ENCODE results near the gene IFRD2.
A peak's percentile ranks its signal among the peaks of the same experiment; 100 is the strongest.

Gene IFRD2, protein sequence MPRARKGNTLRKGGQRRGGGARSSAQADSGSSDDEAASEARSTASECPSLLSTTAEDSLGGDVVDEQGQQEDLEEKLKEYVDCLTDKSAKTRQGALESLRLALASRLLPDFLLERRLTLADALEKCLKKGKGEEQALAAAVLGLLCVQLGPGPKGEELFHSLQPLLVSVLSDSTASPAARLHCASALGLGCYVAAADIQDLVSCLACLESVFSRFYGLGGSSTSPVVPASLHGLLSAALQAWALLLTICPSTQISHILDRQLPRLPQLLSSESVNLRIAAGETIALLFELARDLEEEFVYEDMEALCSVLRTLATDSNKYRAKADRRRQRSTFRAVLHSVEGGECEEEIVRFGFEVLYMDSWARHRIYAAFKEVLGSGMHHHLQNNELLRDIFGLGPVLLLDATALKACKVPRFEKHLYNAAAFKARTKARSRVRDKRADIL

DNA sequence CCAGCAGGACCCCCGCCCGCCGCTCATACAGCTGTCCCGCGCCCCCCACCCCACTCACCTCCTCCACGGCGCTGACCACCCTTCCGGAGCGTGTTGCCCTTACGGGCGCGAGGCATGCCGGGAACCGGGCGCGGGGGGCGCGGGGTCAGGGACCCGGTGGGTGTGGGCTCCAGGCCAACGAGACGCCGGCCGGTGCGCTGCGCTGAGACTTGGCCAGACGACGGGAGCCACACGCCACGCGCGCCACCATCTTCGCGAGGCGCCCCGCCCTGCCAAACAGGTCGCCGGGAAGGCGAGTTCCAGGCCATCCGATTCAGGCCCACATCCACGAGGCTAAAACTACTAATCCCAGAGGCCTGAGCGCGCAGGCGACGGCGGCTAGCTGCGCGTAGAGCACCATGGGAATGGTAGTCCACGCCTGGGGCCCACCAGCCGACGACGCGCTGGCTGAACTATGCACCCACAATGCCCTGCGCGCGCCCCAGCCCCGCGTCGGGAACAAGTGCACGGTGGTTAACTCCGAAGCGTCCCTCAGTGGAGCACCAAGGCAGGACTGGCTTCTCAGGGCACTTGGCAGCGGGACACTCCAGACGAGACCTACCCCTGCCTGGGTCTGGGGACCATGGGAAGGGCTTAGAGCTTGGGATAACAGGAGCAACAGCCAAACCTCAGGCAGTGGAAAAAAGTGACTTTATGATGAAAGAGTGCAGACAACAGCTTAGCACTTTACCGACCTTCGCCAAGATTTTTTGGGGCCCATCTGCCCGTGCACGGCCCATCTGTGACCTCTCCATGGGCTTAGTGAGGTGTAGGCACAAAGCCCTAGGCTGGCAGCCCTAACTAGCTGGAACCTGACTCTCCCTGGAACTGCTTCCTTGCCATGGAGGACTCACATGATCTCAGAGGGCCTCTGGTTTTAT is at the start of gene IFRD2:
Gene IFRD2 (minus strand): TSS at position 271 of the 920 bp plus-strand sequence. CDS start 155 bp downstream, at position 116.
- peak; percentile 96 for DNase-seq

DNA sequence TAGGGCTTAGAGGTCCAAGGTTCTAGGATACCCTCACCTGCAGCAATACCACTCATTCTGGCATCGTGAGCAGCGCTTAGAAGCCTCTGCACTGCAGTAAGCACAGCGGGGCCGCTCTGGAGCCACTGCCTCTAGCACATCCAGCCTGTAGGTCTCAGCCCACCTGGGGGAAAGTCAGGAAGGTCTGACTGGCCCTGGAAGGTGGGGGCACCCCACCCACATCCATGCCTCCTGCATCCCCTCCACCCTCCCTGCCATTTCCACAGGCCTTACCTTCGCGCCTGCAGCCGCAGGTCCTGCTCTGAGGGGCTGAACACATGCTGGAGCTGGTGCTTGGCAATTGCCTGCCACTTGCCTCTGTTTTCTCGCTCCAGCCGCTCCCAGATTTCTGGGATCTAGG is 49.3 kb upstream of the IFRD2 start:
- no peak for DNase-seq

DNA sequence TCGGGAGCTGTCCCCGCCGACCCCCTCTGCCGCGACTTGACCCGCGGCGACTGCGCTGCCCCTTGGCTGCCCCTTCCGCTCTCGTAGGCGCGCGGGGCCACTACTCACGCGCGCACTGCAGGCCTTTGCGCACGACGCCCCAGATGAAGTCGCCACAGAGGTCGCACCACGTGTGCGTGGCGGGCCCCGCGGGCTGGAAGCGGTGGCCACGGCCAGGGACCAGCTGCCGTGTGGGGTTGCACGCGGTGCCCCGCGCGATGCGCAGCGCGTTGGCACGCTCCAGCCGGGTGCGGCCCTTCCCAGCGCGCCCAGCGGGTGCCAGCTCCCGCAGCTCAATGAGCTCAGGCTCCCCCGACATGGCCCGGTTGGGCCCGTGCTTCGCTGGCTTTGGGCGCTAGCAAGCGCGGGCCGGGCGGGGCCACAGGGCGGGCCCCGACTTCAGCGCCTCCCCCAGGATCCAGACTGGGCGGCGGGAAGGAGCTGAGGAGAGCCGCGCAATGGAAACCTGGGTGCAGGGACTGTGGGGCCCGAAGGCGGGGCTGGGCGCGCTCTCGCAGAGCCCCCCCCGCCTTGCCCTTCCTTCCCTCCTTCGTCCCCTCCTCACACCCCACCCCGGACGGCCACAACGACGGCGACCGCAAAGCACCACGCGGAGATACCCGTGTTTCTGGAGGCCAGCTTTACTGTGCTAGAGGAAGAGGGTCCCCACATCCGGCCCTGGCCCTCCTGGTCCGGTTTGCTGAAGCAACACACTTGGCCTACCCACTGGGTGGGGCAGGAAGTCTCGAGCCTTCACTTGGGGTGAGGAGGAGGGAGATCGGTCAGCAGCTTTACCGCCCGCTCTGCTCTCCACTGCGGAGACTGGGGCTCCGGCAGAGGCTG is 48.5 kb upstream of the IFRD2 start, which contains the start of gene RASSF1:
Gene RASSF1 (minus strand): TSS at position 389 of the 882 bp plus-strand sequence. CDS start 31 bp downstream, at position 358.
- DNase-seq, result peak; percentile 65

DNA sequence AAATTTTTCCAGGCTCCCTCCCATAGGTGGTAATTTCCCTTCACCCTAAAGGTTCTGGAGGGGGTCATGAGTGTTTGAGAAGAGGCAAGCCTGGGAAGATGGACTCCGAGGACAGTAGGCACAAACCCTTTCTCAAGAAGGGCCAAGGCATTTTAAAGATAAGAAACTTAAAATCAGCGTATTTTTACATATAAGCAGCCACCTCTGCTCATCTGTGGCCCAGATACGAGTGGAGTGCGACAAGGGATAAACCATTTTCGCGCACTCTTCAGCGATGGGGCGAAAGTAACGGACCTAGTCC is 47.9 kb upstream of the IFRD2 start:
- no peak for DNase-seq

DNA sequence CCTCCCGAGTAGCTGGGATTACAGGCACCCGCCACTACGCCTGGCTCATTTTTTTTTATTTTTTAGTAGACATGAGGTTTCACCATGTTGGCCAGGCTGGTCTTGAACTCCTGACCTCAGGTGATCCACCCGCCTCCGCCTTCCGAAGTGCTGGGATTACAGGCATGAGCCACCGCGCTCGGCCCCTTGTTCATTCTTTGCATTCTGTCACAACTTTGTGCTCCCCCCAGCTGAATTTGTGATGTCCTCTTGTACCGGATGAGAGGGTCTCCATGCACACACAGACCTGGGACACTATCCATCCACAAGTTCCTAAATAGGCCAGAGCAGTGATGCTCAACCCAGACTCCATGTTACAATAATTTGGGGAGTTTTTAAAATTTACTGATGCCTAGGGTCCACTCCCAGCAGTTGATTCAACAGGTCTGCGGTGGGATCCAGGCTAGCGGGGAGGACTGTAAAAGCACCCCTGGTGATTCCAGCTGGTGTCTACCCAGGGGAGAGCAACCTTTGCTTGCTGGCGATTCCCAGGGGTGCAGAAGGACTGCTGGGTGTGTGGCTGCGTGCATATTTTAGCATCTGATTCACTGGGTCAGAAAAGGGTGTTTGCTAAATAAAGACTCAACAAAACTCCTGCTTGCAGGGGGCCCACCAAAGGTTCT is 47.4 kb upstream of the IFRD2 start:
- no peak for DNase-seq

DNA sequence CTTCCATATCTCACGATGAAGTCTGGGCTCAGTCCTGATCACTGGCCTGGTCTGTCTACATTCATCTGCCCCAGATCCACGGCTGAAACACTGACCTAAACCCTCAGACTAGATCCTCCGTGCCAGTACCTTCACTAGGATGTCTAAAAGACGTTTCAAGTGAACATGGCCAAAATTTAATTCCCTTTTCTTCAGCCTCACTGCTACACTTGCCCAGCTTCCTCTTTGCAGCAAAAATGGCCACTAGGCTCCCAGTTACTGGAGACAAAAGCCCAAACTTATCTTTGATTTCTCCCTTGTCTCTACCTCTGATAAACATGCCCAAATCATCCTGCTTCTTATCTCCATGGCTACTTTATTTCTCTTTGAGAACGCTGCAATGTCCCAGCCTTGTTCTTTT is 46.7 kb upstream of the IFRD2 start:
- DNase-seq, result no peak

DNA sequence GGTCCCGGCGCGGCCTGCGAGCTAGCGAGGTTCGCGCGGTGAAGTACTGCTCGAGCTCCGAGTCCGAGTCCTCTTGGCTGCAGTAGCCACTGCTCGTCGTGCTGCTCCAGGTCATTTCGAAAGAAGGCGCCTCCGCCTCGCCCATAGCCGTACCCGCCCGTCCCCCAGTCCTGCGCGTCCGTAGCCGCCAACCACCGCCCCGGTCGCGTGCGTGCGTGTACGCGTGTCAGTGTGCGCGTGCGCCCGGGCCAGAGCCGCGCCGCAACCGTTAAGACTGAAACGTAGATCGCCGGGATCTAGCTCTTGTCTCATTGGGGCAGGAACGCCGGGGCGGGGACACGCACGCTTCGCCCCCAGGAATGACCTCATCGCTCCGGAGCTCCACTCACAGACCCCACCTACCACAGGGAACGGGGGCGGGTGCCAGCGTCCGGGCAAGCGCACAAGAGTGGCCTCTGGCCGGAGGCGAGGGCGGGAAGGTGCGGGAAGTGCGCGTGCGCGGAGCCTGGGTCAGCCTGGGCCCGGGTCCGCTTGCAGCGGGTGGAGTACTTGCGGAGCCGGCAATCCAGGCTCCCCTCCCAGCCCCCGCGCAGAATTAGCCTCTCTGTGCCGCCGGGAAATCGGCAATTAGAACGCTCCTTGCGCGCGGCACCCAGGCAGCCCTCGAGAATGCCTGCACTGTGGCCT is 45.1 kb upstream of the IFRD2 start:
- DNase-seq, result peak; percentile 96

DNA sequence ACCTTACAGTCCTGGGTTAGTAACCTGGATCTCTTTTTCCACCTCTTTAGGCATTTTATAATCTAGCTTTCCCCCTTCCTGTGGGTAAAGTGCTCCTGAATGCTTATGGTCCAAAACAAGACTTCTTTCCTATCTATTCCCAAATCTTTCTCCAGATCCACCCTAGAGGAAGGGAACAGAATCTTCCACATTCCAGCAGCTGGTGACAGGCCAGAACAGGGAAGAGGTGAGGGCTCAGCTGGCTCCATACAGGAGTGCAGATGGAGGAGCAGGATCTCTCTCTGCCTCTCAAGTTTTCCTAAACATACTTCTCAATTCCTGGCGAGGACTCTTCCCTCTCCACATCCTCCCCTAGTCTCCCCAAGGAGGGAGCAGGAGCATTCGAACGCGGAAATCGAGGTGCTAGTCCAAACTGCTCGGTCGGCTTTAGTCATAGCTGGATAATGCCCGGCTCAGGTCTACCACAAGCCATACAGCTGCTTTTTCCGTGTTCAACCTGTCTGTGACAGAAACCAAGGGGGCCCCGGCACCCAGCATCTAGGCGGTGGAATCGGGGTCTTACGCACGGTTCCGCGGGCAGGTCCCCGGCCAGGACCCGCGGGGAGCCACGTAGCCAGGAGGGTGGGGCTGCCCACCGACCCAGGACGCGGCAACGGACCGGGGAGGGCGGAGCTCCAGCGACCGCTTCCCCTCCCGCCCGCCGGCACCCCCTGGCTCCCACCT is 44.4 kb upstream of the IFRD2 start:
- no peak for DNase-seq

DNA sequence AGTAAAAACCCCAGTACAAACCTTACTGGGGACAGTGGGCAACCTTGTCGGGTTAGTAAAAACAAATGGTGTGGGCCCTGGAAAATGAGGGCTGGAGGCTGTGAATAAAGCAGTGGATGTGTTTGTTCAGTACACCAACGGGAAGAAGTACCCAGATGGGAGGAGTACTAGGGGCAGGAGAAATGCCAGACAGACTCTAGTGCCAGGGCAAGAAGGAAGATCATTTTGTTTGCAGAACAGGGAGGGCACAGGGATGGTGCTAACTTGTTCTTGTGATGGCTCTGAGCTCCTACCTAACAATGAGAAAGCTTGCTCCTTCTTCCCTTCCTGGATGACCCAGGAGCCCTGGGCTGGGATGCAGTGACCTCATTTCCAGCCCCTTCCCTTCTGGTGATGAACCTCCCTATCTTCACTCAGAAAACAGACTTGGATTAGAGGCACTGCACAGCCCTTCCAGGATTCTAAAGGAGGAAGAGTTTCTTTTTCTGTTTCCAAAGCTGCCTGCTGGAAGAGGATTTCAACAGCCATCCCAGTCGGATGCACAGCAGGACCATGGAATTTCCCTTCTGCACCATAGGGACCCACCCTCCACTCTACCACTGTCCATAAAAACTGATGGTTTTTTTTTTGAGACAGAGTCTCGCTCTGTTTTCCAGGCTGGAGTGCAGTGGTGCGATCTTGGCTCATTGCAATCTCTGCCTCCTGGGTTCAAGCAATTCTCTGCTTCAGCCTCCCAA is 42.3 kb upstream of the IFRD2 start:
- no peak for DNase-seq

DNA sequence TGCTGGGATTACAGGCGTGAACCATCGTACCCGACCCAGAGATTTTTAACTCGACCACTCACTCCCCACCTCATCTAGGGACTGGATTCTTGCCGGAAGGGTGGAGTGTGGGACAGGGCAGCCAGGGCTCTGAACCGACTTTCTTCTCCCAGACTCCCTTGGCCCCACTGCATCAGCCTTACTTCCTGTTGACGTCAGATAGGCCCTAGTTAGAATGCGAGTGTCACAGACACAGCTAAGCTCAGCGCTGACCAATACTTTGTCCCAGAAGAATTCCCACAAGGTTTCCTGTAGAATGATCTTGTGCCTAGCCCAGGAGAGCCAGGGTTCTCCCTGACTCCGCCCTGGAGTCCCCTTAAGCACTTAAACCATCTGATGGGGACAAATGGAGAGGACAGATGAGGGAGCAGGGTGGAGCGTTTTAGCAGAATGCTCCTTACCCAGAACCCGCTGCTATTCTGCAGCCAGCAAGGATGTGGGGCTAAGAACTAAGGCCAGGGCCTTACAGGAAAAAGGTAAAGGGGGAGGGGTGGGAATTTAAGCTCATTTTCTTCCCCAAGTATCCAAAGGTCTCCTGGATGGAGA is 41.6 kb upstream of the IFRD2 start:
- DNase-seq, result no peak

DNA sequence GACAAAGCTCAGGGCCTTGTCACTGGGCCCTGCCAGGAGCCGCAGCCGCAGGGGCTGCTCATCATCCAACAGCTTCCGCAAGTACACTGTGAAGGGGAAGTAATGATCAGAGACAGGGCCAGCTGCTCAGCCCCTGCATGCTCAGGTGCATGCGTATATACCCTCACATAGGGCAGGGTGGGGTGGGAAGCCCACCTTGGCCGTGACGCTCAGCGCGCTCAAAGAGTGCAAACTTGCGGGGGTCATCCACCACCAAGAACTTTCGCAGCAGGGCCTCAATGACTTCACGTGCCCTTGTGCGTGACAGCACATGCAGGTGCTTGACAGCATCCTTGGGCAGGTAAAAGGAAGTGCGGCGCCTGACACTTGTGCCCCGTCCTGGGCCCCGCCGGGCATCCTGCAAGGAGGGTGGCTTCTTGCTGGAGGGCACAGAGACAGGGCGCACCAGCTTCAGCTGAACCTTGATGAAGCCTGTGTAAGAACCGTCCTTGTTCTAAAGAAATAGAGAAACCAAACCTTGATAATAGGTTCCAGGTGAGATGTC is 39.2 kb upstream of the IFRD2 start:
- no peak for DNase-seq

DNA sequence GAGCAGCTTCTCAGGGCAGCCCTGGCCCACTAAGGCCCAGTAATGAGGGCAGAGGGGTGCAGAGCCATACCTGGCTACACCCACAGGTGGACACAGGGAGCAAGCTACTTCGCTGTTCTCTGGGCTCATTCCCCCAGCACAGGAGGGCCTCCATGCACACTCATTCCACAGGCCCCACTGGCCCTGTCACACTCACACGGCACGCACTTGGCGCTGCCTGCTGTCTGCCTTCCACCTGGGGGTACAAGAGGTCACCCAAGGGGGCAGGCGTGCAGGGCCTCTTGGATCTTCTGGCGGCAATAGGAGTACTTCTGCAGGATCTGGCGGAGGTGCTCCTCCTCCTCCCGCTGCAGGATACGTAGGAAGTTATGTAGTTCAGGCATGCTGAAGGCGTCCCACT is 38.1 kb upstream of the IFRD2 start:
- no peak for DNase-seq

DNA sequence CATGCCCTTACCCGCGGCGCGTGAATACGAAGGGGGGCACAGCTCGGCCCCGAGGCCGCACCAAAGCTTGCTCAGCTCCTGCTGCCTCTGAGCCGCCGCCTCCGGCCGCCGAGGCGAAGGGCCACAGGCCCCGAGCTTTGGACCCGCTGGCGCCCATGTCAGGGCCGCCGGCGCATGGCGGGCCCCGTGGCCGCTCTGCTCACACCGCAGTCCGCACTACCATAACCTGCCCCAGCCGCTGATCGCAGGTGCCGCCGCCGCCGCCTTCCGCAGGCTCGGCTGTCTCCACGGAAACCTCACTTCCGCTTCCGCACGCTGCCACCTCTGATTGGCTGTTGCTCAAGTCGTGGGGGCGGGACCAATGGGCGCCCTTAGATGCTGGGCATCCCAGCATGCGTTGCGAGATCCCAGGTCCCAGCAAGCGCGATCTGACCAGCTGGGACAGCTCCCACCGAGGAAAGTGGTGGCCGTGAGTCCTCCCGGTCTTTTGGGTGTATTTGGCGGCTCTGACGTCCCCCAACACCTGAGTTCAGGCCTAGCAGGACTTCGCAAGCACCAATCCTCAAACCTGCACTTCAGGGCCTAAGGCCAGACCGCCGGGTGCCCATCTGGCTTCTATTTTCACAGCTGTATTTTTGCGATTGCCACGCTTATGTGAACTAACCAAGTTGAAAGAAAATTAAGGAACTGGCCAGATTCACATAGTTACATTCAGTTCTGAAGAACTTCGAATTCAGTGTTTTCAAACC is 35.9 kb upstream of the IFRD2 start, which contains the start of gene TUSC2:
Gene TUSC2 (minus strand): TSS at position 281 of the 749 bp plus-strand sequence. CDS start 124 bp downstream, at position 157.
- peak; percentile 95 for DNase-seq

DNA sequence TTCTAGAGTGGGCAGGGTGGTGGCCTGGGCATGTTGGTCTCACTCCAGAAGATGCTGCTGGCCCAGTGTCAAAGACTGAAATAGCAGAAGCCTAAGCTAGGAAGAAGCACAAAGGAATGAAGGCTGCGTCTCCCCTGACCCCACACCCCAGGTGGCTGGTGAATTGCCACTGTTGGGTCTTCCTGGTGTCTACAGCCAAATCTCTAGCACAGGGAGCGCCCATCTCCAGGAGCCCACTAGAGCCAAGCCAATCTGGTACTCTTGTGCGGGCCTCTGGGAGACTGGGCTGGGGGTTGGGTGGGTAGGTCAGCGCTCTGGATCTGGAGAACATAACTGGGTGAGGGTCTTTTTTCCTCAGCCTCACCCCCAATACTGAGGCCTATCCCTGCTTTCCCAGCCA is 34.9 kb upstream of the IFRD2 start:
- DNase-seq, result no peak

DNA sequence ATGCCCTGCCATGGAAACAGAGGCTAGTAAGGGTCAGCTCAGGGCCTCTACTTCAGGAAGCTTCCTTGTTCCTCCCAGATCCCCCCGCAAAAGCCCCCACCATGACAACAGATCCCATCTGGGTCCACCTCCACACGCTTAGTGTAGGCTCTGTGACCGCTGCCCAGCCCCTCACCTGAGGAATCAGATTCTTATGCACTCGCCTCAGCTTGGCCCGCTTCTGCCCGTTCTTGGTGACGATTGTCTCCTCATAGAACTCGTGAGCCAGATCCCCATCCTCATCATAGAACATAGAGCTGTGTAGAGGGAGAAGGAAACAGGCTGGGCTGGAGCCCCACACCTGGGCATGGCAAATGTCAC is 33.9 kb upstream of the IFRD2 start:
- DNase-seq, result no peak

DNA sequence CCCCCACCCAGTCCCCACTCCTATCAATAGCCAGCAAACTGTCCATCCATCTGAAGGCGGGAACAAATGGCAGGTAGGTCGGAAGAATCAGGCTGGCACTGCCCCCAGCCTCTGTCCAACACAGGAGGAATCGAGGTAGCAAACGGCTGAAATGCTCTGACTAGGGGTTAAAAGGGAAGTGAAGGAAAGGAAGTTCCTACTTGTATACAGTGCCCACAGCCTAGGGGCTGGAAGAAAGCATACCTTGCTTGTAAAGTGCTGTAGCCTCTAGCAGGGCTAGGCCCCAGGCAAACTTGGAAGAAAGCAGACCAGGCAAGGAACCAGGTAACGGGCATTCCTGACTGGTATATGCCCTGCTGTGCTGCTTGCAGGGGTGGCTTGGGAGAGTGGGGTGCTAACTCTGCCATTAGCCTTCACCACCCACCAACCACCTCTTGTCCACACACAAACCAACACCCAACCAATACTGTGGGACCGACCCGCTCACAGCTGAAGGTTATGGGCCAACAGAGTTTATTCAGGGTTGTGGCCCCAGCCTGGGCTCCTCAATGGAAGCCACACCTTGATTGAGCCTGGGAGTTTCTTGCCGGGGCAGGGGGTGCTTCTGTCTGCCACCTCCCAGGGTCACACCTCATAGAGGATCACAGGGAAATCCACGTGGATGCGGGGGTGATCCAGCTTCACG is 33.4 kb upstream of the IFRD2 start:
- no peak for DNase-seq

DNA sequence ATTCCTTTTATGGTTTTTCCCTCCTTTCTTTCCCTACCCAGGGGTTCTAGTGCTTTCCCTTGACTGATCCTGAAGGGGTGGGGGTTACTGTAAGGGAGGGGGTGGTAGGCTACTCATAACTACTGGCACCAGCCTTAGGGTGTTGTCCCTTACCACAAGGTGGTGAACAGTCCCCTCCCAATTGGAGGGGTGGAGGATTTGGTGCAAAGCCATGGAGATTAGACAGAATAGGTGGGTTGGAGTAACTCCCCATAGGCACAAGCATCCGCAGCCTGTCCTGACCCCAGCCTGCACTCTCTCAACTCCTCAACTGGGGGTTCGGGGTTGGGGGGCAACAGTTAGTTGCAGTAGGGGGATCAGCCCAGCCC is 32.9 kb upstream of the IFRD2 start:
- no peak for DNase-seq

Data from activated naive CD4-positive, alpha-beta T cell treated with anti-CD3 and anti-CD28 coated beads, Interleukin-2, amount 50 U/mL, for 16 hours (primary cell).